ENCODE measurements around the gene BTBD16. TPM values are rescaled to one million over a fixed set of nuclear protein-coding genes. Genes with fewer than 3 reads are reported as not detected.

Gene BTBD16
- total and polyA plus RNA-seq, 2 of the 13 experiments (the other 11 are each of a cell fraction or from before 2014, with no cell fraction given), result 5.0 to 11.9 TPM

DNA sequence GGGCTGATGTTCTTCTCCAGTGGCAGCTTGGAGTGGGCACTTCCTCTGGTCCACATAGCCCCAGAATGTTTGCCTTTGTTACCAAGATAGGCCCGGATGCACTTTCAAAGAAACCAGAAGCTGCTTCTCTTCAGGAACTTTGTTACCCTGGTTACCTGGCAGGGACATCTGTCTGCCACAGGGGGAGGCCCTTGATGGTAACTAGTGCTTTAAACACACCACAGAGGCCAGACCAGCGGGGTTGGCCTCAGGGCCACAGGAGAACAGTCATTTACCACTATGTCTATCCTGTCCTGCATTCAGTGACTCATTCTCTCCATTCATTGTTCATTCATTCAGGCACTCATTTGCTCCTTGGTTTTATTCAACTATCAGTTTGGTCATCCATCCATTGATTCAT lies 91.5 kb downstream of the BTBD16 start:
- ChIA-PET POLR2A (no interaction called here), CTCF (ENCODE audit: low intra/inter-chr PET ratio, low total read pairs) (no interaction called here)
- DNase-seq (ENCODE audit: low spot score) (no peak), ATAC-seq (no peak), FAIRE-seq (no peak)
- Histone ChIP-seq H4K20me1 (ENCODE audit: insufficient read depth, low read length) (no peaks in the 10 kb centered on the region), H3K9ac (ENCODE audit: insufficient read depth, low read depth, low read length) (no peak overlapping the region), H3K4me2 (ENCODE audit: low read depth, low read length) (no peak overlapping the region), H3K79me2 (ENCODE audit: insufficient read depth, low read length) (no peaks in the 10 kb centered on the region), H3K4me1 (ENCODE audit: insufficient read depth, low read length) (peaks cover 14% of the 10 kb centered on the region; the same call in 1 of the 2 replicates), H3K9me3 (ENCODE audit: low read length) (no peaks in the 10 kb centered on the region), H3K4me3 (replicated peaks in 1 of 3; ENCODE audit: insufficient read depth in 1 of 3, low read depth in 2 of 3, low read length in 3 of 3) (no peak overlapping the region), H3K27ac (ENCODE audit: extremely low read length, insufficient read depth, low read length) (no peak overlapping the region), H3K36me3 (replicated peaks in 1 of 2; ENCODE audit: control insufficient read depth in 1 of 2, insufficient read depth in 2 of 2, low read length in 2 of 2) (no peaks in the 10 kb centered on the region), H3K27me3 (ENCODE audit: control insufficient read depth in 1 of 2, insufficient read depth in 2 of 2, low read length in 2 of 2) (peaks cover 0 to 4% of the 10 kb centered on the region in 2 experiments; a peak in 1 of 5 replicates), H2AFZ (ENCODE audit: low read length) (no peak overlapping the region)
- TF ChIP-seq, protein P1, sequence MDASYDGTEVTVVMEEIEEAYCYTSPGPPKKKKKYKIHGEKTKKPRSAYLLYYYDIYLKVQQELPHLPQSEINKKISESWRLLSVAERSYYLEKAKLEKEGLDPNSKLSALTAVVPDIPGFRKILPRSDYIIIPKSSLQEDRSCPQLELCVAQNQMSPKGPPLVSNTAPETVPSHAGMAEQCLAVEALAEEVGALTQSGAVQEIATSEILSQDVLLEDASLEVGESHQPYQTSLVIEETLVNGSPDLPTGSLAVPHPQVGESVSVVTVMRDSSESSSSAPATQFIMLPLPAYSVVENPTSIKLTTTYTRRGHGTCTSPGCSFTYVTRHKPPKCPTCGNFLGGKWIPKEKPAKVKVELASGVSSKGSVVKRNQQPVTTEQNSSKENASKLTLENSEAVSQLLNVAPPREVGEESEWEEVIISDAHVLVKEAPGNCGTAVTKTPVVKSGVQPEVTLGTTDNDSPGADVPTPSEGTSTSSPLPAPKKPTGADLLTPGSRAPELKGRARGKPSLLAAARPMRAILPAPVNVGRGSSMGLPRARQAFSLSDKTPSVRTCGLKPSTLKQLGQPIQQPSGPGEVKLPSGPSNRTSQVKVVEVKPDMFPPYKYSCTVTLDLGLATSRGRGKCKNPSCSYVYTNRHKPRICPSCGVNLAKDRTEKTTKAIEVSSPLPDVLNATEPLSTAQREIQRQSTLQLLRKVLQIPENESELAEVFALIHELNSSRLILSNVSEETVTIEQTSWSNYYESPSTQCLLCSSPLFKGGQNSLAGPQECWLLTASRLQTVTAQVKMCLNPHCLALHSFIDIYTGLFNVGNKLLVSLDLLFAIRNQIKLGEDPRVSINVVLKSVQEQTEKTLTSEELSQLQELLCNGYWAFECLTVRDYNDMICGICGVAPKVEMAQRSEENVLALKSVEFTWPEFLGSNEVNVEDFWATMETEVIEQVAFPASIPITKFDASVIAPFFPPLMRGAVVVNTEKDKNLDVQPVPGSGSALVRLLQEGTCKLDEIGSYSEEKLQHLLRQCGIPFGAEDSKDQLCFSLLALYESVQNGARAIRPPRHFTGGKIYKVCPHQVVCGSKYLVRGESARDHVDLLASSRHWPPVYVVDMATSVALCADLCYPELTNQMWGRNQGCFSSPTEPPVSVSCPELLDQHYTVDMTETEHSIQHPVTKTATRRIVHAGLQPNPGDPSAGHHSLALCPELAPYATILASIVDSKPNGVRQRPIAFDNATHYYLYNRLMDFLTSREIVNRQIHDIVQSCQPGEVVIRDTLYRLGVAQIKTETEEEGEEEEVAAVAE (CRISPR knock-in tag; IDR thresholded peaks at IDR 0.05; ENCODE audit: borderline replicate concordance), result no peak
- TF ChIP-seq ZNF350 (CRISPR knock-in tag; IDR thresholded peaks at IDR 0.05; ENCODE audit: borderline replicate concordance, low read depth) (no peak), TEAD3 (CRISPR knock-in tag; optimal IDR thresholded peaks at IDR 0.05; ENCODE audit: borderline replicate concordance) (no peak), SKI (IDR thresholded peaks at IDR 0.05; ENCODE audit: partially characterized antibody) (no peak), ZNF331 (CRISPR knock-in tag; IDR thresholded peaks at IDR 0.05) (no peak), SALL1 (CRISPR knock-in tag; IDR thresholded peaks at IDR 0.05) (no peak)
- TF ChIP-seq, protein P2, sequence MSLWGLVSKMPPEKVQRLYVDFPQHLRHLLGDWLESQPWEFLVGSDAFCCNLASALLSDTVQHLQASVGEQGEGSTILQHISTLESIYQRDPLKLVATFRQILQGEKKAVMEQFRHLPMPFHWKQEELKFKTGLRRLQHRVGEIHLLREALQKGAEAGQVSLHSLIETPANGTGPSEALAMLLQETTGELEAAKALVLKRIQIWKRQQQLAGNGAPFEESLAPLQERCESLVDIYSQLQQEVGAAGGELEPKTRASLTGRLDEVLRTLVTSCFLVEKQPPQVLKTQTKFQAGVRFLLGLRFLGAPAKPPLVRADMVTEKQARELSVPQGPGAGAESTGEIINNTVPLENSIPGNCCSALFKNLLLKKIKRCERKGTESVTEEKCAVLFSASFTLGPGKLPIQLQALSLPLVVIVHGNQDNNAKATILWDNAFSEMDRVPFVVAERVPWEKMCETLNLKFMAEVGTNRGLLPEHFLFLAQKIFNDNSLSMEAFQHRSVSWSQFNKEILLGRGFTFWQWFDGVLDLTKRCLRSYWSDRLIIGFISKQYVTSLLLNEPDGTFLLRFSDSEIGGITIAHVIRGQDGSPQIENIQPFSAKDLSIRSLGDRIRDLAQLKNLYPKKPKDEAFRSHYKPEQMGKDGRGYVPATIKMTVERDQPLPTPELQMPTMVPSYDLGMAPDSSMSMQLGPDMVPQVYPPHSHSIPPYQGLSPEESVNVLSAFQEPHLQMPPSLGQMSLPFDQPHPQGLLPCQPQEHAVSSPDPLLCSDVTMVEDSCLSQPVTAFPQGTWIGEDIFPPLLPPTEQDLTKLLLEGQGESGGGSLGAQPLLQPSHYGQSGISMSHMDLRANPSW (CRISPR knock-in tag; IDR thresholded peaks at IDR 0.05; ENCODE audit: borderline replicate concordance), result no peak
- TF ChIP-seq, protein P3, sequence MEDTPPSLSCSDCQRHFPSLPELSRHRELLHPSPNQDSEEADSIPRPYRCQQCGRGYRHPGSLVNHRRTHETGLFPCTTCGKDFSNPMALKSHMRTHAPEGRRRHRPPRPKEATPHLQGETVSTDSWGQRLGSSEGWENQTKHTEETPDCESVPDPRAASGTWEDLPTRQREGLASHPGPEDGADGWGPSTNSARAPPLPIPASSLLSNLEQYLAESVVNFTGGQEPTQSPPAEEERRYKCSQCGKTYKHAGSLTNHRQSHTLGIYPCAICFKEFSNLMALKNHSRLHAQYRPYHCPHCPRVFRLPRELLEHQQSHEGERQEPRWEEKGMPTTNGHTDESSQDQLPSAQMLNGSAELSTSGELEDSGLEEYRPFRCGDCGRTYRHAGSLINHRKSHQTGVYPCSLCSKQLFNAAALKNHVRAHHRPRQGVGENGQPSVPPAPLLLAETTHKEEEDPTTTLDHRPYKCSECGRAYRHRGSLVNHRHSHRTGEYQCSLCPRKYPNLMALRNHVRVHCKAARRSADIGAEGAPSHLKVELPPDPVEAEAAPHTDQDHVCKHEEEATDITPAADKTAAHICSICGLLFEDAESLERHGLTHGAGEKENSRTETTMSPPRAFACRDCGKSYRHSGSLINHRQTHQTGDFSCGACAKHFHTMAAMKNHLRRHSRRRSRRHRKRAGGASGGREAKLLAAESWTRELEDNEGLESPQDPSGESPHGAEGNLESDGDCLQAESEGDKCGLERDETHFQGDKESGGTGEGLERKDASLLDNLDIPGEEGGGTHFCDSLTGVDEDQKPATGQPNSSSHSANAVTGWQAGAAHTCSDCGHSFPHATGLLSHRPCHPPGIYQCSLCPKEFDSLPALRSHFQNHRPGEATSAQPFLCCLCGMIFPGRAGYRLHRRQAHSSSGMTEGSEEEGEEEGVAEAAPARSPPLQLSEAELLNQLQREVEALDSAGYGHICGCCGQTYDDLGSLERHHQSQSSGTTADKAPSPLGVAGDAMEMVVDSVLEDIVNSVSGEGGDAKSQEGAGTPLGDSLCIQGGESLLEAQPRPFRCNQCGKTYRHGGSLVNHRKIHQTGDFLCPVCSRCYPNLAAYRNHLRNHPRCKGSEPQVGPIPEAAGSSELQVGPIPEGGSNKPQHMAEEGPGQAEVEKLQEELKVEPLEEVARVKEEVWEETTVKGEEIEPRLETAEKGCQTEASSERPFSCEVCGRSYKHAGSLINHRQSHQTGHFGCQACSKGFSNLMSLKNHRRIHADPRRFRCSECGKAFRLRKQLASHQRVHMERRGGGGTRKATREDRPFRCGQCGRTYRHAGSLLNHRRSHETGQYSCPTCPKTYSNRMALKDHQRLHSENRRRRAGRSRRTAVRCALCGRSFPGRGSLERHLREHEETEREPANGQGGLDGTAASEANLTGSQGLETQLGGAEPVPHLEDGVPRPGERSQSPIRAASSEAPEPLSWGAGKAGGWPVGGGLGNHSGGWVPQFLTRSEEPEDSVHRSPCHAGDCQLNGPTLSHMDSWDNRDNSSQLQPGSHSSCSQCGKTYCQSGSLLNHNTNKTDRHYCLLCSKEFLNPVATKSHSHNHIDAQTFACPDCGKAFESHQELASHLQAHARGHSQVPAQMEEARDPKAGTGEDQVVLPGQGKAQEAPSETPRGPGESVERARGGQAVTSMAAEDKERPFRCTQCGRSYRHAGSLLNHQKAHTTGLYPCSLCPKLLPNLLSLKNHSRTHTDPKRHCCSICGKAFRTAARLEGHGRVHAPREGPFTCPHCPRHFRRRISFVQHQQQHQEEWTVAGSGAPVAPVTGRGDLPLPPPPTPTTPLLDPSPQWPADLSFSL (CRISPR knock-in tag; IDR thresholded peaks at IDR 0.05), result no peak
- TF ChIP-seq, protein P4, sequence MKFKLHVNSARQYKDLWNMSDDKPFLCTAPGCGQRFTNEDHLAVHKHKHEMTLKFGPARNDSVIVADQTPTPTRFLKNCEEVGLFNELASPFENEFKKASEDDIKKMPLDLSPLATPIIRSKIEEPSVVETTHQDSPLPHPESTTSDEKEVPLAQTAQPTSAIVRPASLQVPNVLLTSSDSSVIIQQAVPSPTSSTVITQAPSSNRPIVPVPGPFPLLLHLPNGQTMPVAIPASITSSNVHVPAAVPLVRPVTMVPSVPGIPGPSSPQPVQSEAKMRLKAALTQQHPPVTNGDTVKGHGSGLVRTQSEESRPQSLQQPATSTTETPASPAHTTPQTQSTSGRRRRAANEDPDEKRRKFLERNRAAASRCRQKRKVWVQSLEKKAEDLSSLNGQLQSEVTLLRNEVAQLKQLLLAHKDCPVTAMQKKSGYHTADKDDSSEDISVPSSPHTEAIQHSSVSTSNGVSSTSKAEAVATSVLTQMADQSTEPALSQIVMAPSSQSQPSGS (CRISPR knock-in tag; IDR thresholded peaks at IDR 0.05), result no peak
- in situ Hi-C loops (cut with HindIII; ENCODE audit: extremely low pct_ligation_motif_present, low pct_unique_long_range_greater_than_20kb), result no loop called here
- 0% methylated on average over 2 of the region's 2 CpGs for WGBS (ENCODE audit: low lambda C conversion rate)
- intact Hi-C loops (cut with micrococcal nuclease; ENCODE audit: unreplicated experiment), result no loop called here
- BruUV-seq (replicated peaks), result no TSS peak

All from HepG2 (cell line).